K562 (cell line): Measurements from ENCODE around the gene SPATA17. TPM values are rescaled to one million over a fixed set of nuclear protein-coding genes. Genes with fewer than 3 reads are reported as not detected.

Source experiments
- ARNT ChIP-seq, 2 experiments: fragments of 450-650 bp; IDR thresholded peaks; 2 replicates each; pipeline ENCODE4 v1.6.1; 2016; ENCODE audit warnings: mild to moderate bottlenecking in 1 of 2
- CEBPB ChIP-seq: fragments of 450-650 bp; IDR thresholded peaks from 2 replicates; pipeline ENCODE4 v1.6.1; 2016; ENCODE audit warnings: missing genetic modification characterization, missing compliant biosample characterization
- HNRNPH1 ChIP-seq: fragments of 200-400 bp; formaldehyde crosslinking; optimal IDR thresholded peaks from 2 replicates; pipeline ENCODE3; 2017; ENCODE audit warnings: low read depth, mild to moderate bottlenecking, low read length, moderate library complexity
- MYC ChIP-seq, 2 experiments: fragments of 250-450 bp in 1 of 2; sonication (Bioruptor Pico) in 1 of 2; IDR thresholded peaks; 2 replicates each; pipeline versions ENCODE4 v1.5.1 to v1.6.1; 2012 to 2021; ENCODE audit warnings: low read depth in 2 of 2, borderline replicate concordance in 1 of 2, improper control_type of control experiment in 1 of 2, low read length in 1 of 2, mild to moderate bottlenecking in 1 of 2, moderate library complexity in 1 of 2
- NFIC ChIP-seq: fragments of 450-650 bp; IDR thresholded peaks from 2 replicates; pipeline ENCODE4 v1.6.1; 2017; ENCODE audit warnings: mild to moderate bottlenecking, inconsistent platforms
- SNIP1 ChIP-seq: fragments of 450-650 bp; IDR thresholded peaks from 2 replicates; pipeline ENCODE4 v1.7.1; 2017; ENCODE audit warnings: low read depth, mild to moderate bottlenecking
- TBL1XR1 ChIP-seq, 2 experiments: IDR thresholded peaks; 2 replicates each; pipeline ENCODE4 v1.6.1; 2012; ENCODE audit warnings: improper control_type of control experiment in 2 of 2, low read length in 2 of 2, mild to moderate bottlenecking in 1 of 2
- ZNF324 ChIP-seq: fragments of 250-450 bp; sonication (Bioruptor Pico); IDR thresholded peaks from 2 replicates; pipeline ENCODE4 v1.4.0; 2020; ENCODE audit warnings: mild to moderate bottlenecking
- polyA plus RNA-seq, 8 experiments: library from polyadenylated mRNA; depleted of rRNA in 4 of 8; stranded (reverse) in 5 of 8; unstranded in 3 of 8; fragments of >200 nt; fragmentation: Nextera tagmentation in 2 of 8; fragmentation: Illumina TruSeq in 1 of 8; extraction: Ambion mirVana in 2 of 8; extraction: Trizol in 1 of 8; gene quantifications; 2 replicates each; pipeline versions ENCODE4 v1.2.1 to v1.2.3, GENCODE V29; 2011 to 2014; ENCODE audit warnings: inconsistent platforms in 1 of 8, missing spikeins in 1 of 8
- total RNA-seq, 7 experiments: library from RNA; depleted of rRNA in 6 of 7; stranded (reverse); fragments of >200 nt in 6 of 7; fragmentation: Illumina TruSeq in 2 of 7; extraction: Trizol in 2 of 7; gene quantifications; 2 replicates each; pipeline versions ENCODE4 v1.2.1 to v1.2.3, GENCODE V29; 2011 to 2021; ENCODE audit warnings: low replicate concordance in 1 of 7
- TF ChIP-seq, protein P1 (sequence below), 2 experiments: IDR thresholded peaks in 1 of 2; conservative IDR thresholded peaks in 1 of 2; 2 replicates each; pipeline ENCODE4 v1.6.1; 2016; ENCODE audit warnings: low read depth in 2 of 2, mild to moderate bottlenecking in 1 of 2, missing compliant biosample characterization in 1 of 2, missing genetic modification characterization in 1 of 2, moderate library complexity in 1 of 2
- TF ChIP-seq, protein P2 (sequence below): fragments of 200-800 bp; sonication (Bioruptor generic); IDR thresholded peaks from 2 replicates; pipeline ENCODE4 v1.6.1; 2017; ENCODE audit warnings: missing genetic modification characterization, missing compliant biosample characterization

Gene SPATA17
- total and polyA plus RNA-seq, 9 of the 15 experiments (the other 6 are each of a cell fraction or from before 2014, with no cell fraction given): 0.04 to 0.11 TPM; not detected in 7

DNA sequence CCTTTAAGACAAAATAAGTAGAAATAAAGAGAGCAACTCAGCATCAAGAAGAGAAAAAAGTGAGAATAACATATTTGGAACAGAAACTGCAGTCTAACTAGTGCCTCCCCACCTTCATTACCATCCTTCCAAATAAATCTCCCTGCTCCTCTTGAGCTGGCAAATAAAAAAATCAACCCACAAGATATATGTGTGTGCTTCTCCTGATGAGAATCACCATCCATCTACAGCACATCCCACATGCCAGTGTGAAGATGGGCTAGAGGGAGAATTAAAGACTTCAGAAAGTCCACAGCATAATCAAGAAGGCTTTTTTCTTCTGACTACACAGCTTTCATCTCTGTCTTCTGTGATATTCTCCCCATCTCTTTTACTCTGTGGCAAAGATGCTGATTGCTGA is 244.1 kb downstream of the SPATA17 start (continued):
- TF ChIP-seq MYC (IDR thresholded peaks at IDR 0.05; ENCODE audit: low read depth, low read length): no peak
- TF ChIP-seq MYC (CRISPR knock-in tag; IDR thresholded peaks at IDR 0.05; ENCODE audit: borderline replicate concordance, low read depth): no peak
- no peak for TF ChIP-seq ZNF324 (CRISPR knock-in tag)
- no peak for TF ChIP-seq ARNT (IDR thresholded peaks at IDR 0.05)
- TF ChIP-seq, protein P1, sequence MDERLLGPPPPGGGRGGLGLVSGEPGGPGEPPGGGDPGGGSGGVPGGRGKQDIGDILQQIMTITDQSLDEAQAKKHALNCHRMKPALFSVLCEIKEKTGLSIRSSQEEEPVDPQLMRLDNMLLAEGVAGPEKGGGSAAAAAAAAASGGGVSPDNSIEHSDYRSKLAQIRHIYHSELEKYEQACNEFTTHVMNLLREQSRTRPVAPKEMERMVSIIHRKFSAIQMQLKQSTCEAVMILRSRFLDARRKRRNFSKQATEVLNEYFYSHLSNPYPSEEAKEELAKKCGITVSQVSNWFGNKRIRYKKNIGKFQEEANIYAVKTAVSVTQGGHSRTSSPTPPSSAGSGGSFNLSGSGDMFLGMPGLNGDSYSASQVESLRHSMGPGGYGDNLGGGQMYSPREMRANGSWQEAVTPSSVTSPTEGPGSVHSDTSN (CRISPR knock-in tag; IDR thresholded peaks at IDR 0.05; ENCODE audit: low read depth): no peak
- TF ChIP-seq, protein P1 (tag; conservative IDR thresholded peaks at IDR 0.05; ENCODE audit: low read depth): no peak
- no peak for TF ChIP-seq HNRNPH1
- no peak for TF ChIP-seq TBL1XR1 (IDR thresholded peaks at IDR 0.05; ENCODE audit: low read length in 2 of 2)
- no peak for TF ChIP-seq CEBPB
- no peak for TF ChIP-seq SNIP1
- no peak for TF ChIP-seq NFIC
- TF ChIP-seq, protein P2, sequence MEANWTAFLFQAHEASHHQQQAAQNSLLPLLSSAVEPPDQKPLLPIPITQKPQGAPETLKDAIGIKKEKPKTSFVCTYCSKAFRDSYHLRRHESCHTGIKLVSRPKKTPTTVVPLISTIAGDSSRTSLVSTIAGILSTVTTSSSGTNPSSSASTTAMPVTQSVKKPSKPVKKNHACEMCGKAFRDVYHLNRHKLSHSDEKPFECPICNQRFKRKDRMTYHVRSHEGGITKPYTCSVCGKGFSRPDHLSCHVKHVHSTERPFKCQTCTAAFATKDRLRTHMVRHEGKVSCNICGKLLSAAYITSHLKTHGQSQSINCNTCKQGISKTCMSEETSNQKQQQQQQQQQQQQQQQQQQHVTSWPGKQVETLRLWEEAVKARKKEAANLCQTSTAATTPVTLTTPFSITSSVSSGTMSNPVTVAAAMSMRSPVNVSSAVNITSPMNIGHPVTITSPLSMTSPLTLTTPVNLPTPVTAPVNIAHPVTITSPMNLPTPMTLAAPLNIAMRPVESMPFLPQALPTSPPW (CRISPR knock-in tag): no peak
